22Rv1 (cell line): Measurements from ENCODE around the gene ZNF784.

Experiments
- H3K27ac ChIP-seq: fragments of 450-650 bp; 2 replicates; pipeline ENCODE4 v1.5.1; 2017
- CTCF ChIP-seq: fragments of 450-650 bp; IDR thresholded peaks from 2 replicates; pipeline ENCODE4 v1.5.1; 2017; ENCODE audit warnings: mild to moderate bottlenecking
- ZFX ChIP-seq: fragments of 450-650 bp; IDR thresholded peaks from 2 replicates; pipeline ENCODE4 v1.6.1; 2017; ENCODE audit warnings: antibody characterized with exemption, borderline replicate concordance

ZNF784 gene

GRCh38 chr19:55613930-55614710, 10.2 kb downstream of the ZNF784 start:
- TF ChIP-seq CTCF (no peak), ZFX (no peak)
- H3K27ac ChIP-seq, result no peak overlapping the region

- TF ChIP-seq ZFX, result no peak
- TF ChIP-seq CTCF, result no peak
Measured at GRCh38 chr19:55613396-55613795, 11.0 kb downstream of the ZNF784 start.

GRCh38 chr19:55611983-55612645, 12.3 kb downstream of the ZNF784 start:
- no peak for TF ChIP-seq ZFX
- no peak for TF ChIP-seq CTCF
- no peak overlapping the region for H3K27ac ChIP-seq

More at GRCh38 chr19:55613396-55613795, 11.0 kb downstream of the ZNF784 start:
- no peak overlapping the region for H3K27ac ChIP-seq

- no peak overlapping the region for H3K27ac ChIP-seq
- TF ChIP-seq ZFX (no peak), CTCF (no peak)
Measured at GRCh38 chr19:55611300-55611982, 12.9 kb downstream of the ZNF784 start.

GRCh38 chr19:55609326-55609725, 15.0 kb downstream of the ZNF784 start:
- H3K27ac ChIP-seq, result no peak overlapping the region
- TF ChIP-seq ZFX (no peak), CTCF (no peak)

- peak overlapping the region; percentile 98 for H3K27ac ChIP-seq
- TF ChIP-seq ZFX, result no peak
- no peak for TF ChIP-seq CTCF
Measured at GRCh38 chr19:55606817-55607216, 17.5 kb downstream of the ZNF784 start.

GRCh38 chr19:55606471-55606787, 17.9 kb downstream of the ZNF784 start:
- TF ChIP-seq ZFX, result no peak
- peak; percentile 42 for TF ChIP-seq CTCF
- peak overlapping the region; percentile 98 for H3K27ac ChIP-seq
